ENCODE measurements around the gene SEC23IP.

DNA sequence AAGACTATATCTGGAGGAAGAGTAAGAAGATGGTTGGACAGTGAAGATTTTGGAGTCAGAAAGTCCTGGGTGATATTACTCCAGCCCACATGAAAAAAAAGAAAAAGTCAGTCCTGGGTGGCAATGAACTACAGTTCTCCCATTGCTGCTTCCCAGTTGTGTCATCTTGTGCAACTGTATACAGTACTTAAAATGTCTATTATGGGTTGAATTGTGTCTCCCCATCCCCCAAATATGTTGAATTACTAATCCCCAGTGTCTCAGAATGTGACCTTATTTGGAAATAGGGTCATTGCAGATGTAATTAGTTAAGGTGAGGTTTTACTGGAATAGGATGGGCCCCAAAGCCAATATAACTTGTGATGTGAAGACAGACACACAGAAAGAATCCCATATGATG lies 15.6 kb downstream of the SEC23IP start:
- TF ChIP-seq, protein P1, sequence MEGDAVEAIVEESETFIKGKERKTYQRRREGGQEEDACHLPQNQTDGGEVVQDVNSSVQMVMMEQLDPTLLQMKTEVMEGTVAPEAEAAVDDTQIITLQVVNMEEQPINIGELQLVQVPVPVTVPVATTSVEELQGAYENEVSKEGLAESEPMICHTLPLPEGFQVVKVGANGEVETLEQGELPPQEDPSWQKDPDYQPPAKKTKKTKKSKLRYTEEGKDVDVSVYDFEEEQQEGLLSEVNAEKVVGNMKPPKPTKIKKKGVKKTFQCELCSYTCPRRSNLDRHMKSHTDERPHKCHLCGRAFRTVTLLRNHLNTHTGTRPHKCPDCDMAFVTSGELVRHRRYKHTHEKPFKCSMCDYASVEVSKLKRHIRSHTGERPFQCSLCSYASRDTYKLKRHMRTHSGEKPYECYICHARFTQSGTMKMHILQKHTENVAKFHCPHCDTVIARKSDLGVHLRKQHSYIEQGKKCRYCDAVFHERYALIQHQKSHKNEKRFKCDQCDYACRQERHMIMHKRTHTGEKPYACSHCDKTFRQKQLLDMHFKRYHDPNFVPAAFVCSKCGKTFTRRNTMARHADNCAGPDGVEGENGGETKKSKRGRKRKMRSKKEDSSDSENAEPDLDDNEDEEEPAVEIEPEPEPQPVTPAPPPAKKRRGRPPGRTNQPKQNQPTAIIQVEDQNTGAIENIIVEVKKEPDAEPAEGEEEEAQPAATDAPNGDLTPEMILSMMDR (IDR thresholded peaks at IDR 0.05; ENCODE audit: low read depth, low read length) = no peak
- TF ChIP-seq, protein P2, sequence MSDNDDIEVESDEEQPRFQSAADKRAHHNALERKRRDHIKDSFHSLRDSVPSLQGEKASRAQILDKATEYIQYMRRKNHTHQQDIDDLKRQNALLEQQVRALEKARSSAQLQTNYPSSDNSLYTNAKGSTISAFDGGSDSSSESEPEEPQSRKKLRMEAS (IDR thresholded peaks at IDR 0.05; ENCODE audit: low read depth, low read length) = no peak
